PC-9 (cell line): ENCODE data around the gene TMEM92. TPM values are rescaled to one million over a fixed set of nuclear protein-coding genes. Genes with fewer than 3 reads are reported as not detected.

Experiments used
- BruUV-seq: library from RNA; stranded (reverse); fragments of 400-500 nt; replicated peaks from 2 replicates; lab custom pipeline; 2021; lab: Mats Ljungman, UMichigan
- CTCF ChIA-PET: fragments of 300-600 bp; sonication (Branson Sonifier 250); formaldehyde crosslinking; loops from one replicate; lab custom pipeline; 2022; ENCODE audit warnings: antibody characterized with exemption; lab: Charles Lee
- POLR2A ChIA-PET: fragments of 300-600 bp; sonication (Branson Sonifier 250); formaldehyde crosslinking; loops from one replicate; lab custom pipeline; 2022; ENCODE audit warnings: antibody characterized with exemption; ENCODE audit not compliant: unreplicated experiment; lab: Charles Lee
- DNase-seq, 2 experiments: peaks; one replicate each; pipeline versions ENCODE4 v3.0.0 to v3.0.0-alpha.2; 2015 to 2022; ENCODE audit warnings: mixed read lengths in 1 of 2
- H2AFZ ChIP-seq: fragments of 200-600 bp; sonication (generic); 2 replicates; pipeline ENCODE4 v1.8.1; 2017; ENCODE audit warnings: antibody characterized with exemption
- H3F3A ChIP-seq: fragments of 200-600 bp; sonication (generic); 2 replicates; pipeline ENCODE4 v1.8.1; 2017; ENCODE audit warnings: antibody characterized with exemption, mild to moderate bottlenecking, low read depth; ENCODE audit not compliant: insufficient read depth
- H3K27ac ChIP-seq: fragments of 200-600 bp; sonication (generic); 2 replicates; pipeline ENCODE4 v1.6.1; 2016; ENCODE audit warnings: mixed run types
- H3K27me3 ChIP-seq: fragments of 200-600 bp; sonication (generic); 2 replicates; pipeline ENCODE4 v1.6.1; 2016; ENCODE audit warnings: low read depth, mixed run types; ENCODE audit not compliant: insufficient read depth
- H3K36me3 ChIP-seq: fragments of 200-600 bp; sonication (generic); 2 replicates; pipeline ENCODE4 v1.6.1; 2016; ENCODE audit warnings: low read depth, mixed run types
- H3K4me1 ChIP-seq: fragments of 200-600 bp; sonication (generic); replicated peaks from 2 replicates; pipeline ENCODE4 v1.6.1; 2016; ENCODE audit warnings: mixed run types; ENCODE audit not compliant: insufficient read depth
- H3K4me2 ChIP-seq: fragments of 200-600 bp; sonication (generic); 2 replicates; pipeline ENCODE4 v1.6.1; 2017; ENCODE audit warnings: mixed run types
- H3K4me3 ChIP-seq: fragments of 200-600 bp; sonication (generic); 2 replicates; pipeline ENCODE4 v1.6.1; 2016; ENCODE audit warnings: mixed run types
- H3K79me2 ChIP-seq: fragments of 200-600 bp; sonication (generic); 2 replicates; pipeline ENCODE4 v1.6.1; 2017; ENCODE audit warnings: low read depth, mixed run types
- H3K9me2 ChIP-seq: fragments of 200-600 bp; sonication (generic); 2 replicates; pipeline ENCODE4 v1.8.1; 2017; ENCODE audit warnings: mild to moderate bottlenecking; ENCODE audit not compliant: insufficient read depth
- H3K9me3 ChIP-seq: fragments of 200-600 bp; sonication (generic); 2 replicates; pipeline ENCODE4 v1.8.1; 2016; ENCODE audit warnings: low read depth; ENCODE audit not compliant: insufficient read depth
- H4K20me1 ChIP-seq: fragments of 200-600 bp; sonication (generic); 2 replicates; pipeline ENCODE4 v1.8.1; 2017; ENCODE audit not compliant: insufficient read depth
- EZH2 ChIP-seq: fragments of 200-600 bp; sonication (generic); IDR thresholded peaks from 2 replicates; pipeline ENCODE4 v1.8.0; 2017; ENCODE audit warnings: antibody characterized with exemption, low read depth
- intact Hi-C: fragments of 100-400 bp; cut with micrococcal nuclease; formaldehyde crosslinking; loops from one replicate; pipeline ENCODE4 v1.10.0; 2022; ENCODE audit not compliant: unreplicated experiment
- total RNA-seq: library from RNA; stranded (reverse); gene quantifications from 2 replicates; pipeline ENCODE4 v1.2.3, GENCODE V29; 2021
- TF ChIP-seq, protein P1 (sequence below): fragments of 200-600 bp; sonication (generic); conservative IDR thresholded peaks from 2 replicates; pipeline ENCODE4 v1.6.1; 2017; ENCODE audit warnings: mixed run types, antibody characterized with exemption, mild to moderate bottlenecking, moderate library complexity

The TMEM92 gene
- total RNA-seq, 1 experiment from 2014 or later, result 16.6 TPM

DNA sequence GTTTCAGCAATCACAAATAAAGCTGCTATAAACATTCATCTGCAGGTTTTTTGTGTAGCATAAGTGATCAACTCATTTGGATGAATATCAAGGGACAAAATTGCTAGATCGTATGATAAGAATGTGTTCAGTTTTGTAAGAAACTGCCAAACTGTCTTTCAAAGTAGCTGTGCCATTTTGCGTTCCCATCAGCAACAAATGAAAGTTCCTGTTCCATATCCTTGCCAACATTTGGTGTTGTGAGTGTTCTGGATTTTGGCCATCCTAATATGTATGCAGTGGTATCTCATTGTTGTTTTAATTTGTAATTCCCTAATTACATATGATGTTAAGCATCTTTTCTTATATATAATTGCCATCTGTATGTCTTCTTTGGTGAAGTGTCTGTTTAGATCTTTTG, 36.4 kb upstream of the TMEM92 start:
- TF ChIP-seq EZH2, result no peak
- TF ChIP-seq, protein P1, sequence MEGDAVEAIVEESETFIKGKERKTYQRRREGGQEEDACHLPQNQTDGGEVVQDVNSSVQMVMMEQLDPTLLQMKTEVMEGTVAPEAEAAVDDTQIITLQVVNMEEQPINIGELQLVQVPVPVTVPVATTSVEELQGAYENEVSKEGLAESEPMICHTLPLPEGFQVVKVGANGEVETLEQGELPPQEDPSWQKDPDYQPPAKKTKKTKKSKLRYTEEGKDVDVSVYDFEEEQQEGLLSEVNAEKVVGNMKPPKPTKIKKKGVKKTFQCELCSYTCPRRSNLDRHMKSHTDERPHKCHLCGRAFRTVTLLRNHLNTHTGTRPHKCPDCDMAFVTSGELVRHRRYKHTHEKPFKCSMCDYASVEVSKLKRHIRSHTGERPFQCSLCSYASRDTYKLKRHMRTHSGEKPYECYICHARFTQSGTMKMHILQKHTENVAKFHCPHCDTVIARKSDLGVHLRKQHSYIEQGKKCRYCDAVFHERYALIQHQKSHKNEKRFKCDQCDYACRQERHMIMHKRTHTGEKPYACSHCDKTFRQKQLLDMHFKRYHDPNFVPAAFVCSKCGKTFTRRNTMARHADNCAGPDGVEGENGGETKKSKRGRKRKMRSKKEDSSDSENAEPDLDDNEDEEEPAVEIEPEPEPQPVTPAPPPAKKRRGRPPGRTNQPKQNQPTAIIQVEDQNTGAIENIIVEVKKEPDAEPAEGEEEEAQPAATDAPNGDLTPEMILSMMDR, result no peak
- Histone ChIP-seq H3K9me3 (0 out of 2 replicates have a peak, but pooled peaks cover 7% of the 10 kb centered on the region), H3K36me3 (no peaks in the 10 kb centered on the region), H3K4me2 (no peak overlapping the region), H2AFZ (no peak overlapping the region), H3K9me2 (no peaks in the 10 kb centered on the region), H3K27me3 (peaks cover 21% of the 10 kb centered on the region), H4K20me1 (no peaks in the 10 kb centered on the region), H3K4me1 (no peaks in the 10 kb centered on the region), H3K27ac (no peak overlapping the region), H3F3A (no peaks in the 10 kb centered on the region), H3K79me2 (no peaks in the 10 kb centered on the region), H3K4me3 (no peak overlapping the region)
- BruUV-seq, result no TSS peak
- intact Hi-C loops, result no loop called here
- DNase-seq, result no peak
- ChIA-PET POLR2A (no interaction called here), CTCF (no interaction called here)

DNA sequence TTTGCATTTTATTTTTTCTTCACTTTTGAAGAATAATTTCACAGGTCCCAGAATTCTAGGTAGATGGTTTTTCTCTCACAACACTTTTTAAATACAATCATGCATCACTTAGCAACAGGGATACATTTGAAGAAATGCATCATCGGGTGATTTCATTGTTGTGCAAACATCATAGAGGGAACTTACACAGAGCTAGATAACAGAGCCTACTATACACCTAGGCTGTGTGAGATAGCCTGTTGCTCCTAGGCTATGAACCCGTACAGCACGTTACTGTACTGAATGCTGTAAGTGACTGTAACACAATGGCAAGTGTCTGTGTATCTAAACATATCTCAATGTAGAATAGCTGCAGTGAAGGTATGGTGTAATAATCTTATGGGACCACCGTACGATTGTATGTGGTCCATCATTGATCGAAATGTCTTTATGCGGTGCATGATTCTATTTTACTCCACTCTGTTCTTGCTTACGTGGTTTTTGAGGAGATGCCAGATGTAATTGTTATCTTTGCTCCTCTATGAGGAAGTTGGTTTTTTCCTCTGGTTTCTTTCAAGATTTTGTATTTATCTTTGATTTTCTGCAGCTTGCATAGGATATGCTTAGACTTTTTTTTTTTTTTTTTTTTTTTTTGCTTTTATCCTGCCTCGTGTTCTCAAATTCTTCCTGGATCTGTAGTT, 35.5 kb upstream of the TMEM92 start:
- Histone ChIP-seq H2AFZ (no peak overlapping the region), H4K20me1 (no peaks in the 10 kb centered on the region), H3K4me2 (no peak overlapping the region), H3K4me3 (no peak overlapping the region), H3F3A (no peaks in the 10 kb centered on the region), H3K79me2 (no peaks in the 10 kb centered on the region), H3K9me2 (no peaks in the 10 kb centered on the region), H3K27ac (no peak overlapping the region), H3K27me3 (peaks cover 21% of the 10 kb centered on the region), H3K36me3 (no peaks in the 10 kb centered on the region), H3K4me1 (no peaks in the 10 kb centered on the region), H3K9me3 (0 out of 2 replicates have a peak, but pooled peaks cover 3% of the 10 kb centered on the region)
- ChIA-PET CTCF (no interaction called here), POLR2A (no interaction called here)
- intact Hi-C loops, result no loop called here
- TF ChIP-seq, protein P1, result no peak
- peak in 1 of 2 experiments; percentile 57 for DNase-seq
- BruUV-seq, result no TSS peak

DNA sequence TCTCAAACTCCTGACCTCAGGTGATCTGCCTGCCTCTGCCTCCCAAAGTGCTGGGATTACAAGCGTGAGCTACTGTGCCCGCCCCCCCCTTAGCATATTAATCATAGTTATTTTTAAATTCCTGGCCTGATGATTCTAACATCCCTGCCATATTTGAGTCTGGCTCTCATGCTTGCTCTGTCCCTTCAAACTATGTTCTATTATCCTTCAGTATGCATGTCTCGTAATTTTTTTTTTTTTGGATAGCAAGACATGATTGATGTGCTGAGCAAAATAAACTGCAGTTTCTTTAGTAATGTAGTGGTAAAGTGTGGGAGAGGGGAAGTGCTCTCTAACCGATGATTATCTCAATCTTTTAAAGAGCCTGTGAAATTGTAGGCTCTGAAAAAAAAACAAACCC, 34.3 kb upstream of the TMEM92 start:
- H3K4me2 ChIP-seq, result no peak overlapping the region
- ChIA-PET POLR2A (no interaction called here), CTCF (no interaction called here)
- no peaks in the 10 kb centered on the region for H3K36me3 ChIP-seq
- H3F3A ChIP-seq, result no peaks in the 10 kb centered on the region
- no peaks in the 10 kb centered on the region for H3K79me2 ChIP-seq
- H3K9me3 ChIP-seq, result no peaks in the 10 kb centered on the region
- no peaks in the 10 kb centered on the region for H4K20me1 ChIP-seq
- BruUV-seq, result no TSS peak
- no peak overlapping the region for H3K27ac ChIP-seq
- no peaks in the 10 kb centered on the region for H3K9me2 ChIP-seq
- no peak for TF ChIP-seq EZH2
- TF ChIP-seq, protein P1, result no peak
- intact Hi-C loops, result no loop called here
- H2AFZ ChIP-seq, result no peak overlapping the region
- no peaks in the 10 kb centered on the region for H3K4me1 ChIP-seq
- peaks cover 21% of the 10 kb centered on the region for H3K27me3 ChIP-seq
- H3K4me3 ChIP-seq, result no peak overlapping the region
- no peak for DNase-seq
